SU-DHL-6 (cell line): ENCODE results near the gene RING1.

Source experiments
- H2AFZ ChIP-seq: fragments of 200-600 bp; sonication (generic); 2 replicates; pipeline ENCODE4 v1.6.1; 2014; ENCODE audit warnings: low read depth, mild to moderate bottlenecking, moderate library complexity, mixed read lengths, antibody characterized with exemption, low read length; ENCODE audit not compliant: severe bottlenecking
- H3F3A ChIP-seq: fragments of 200-600 bp; shearing (Covaris generic); 2 replicates; pipeline ENCODE4 v1.6.0; 2016; ENCODE audit warnings: antibody characterized with exemption, mild to moderate bottlenecking; ENCODE audit not compliant: insufficient read depth
- H3K27ac ChIP-seq: fragments of 200-600 bp; sonication (generic); 2 replicates; pipeline ENCODE4 v1.5.1; 2016; ENCODE audit warnings: low read depth, mild to moderate bottlenecking, low read length, moderate library complexity, mixed read lengths
- H3K27me3 ChIP-seq: fragments of 200-600 bp; sonication (generic), shearing (Covaris generic); 2 replicates; pipeline ENCODE4 v1.6.0; 2014; ENCODE audit warnings: mild to moderate bottlenecking, low read length
- H3K36me3 ChIP-seq: fragments of 200-600 bp; sonication (generic); 2 replicates; pipeline ENCODE4 v1.6.1; 2014; ENCODE audit warnings: mild to moderate bottlenecking, low read length, mixed read lengths
- H3K4me2 ChIP-seq: fragments of 300-600, 200-600 bp; shearing (Covaris generic), sonication (generic); 2 replicates; pipeline ENCODE4 v1.6.0; 2014; ENCODE audit warnings: low read length, low read depth, mild to moderate bottlenecking; ENCODE audit not compliant: poor library complexity, severe bottlenecking
- H3K4me3 ChIP-seq: fragments of 200-600 bp; sonication (generic); 2 replicates; pipeline ENCODE4 v1.5.1; 2014; ENCODE audit warnings: antibody characterized with exemption, low read length, mild to moderate bottlenecking, mixed read lengths; ENCODE audit not compliant: insufficient read depth, poor library complexity, severe bottlenecking
- H3K79me2 ChIP-seq: fragments of 200-600 bp; sonication (generic); 2 replicates; pipeline ENCODE4 v1.6.1; 2014; ENCODE audit warnings: mild to moderate bottlenecking, low read length, moderate library complexity; ENCODE audit not compliant: insufficient read depth
- H3K9ac ChIP-seq: fragments of 200-600 bp; sonication (generic); 2 replicates; pipeline ENCODE4 v1.7.0; 2014; ENCODE audit warnings: mild to moderate bottlenecking, low read length
- H3K9me2 ChIP-seq: fragments of 200-600 bp; sonication (generic); replicated peaks from 2 replicates; pipeline ENCODE4 v1.6.1; 2014; ENCODE audit warnings: low read length; ENCODE audit not compliant: insufficient read depth
- H3K9me3 ChIP-seq: fragments of 200-600 bp; sonication (generic); 2 replicates; pipeline ENCODE4 v1.6.1; 2014; ENCODE audit warnings: low read length, mixed read lengths; ENCODE audit not compliant: insufficient read depth
- H4K20me1 ChIP-seq: fragments of 200-600 bp; sonication (generic); 2 replicates; pipeline ENCODE4 v1.6.1; 2014; ENCODE audit warnings: low read depth, mild to moderate bottlenecking, antibody characterized with exemption, low read length, moderate library complexity, mixed read lengths
- EZH2phosphoT487 ChIP-seq: fragments of 200-600 bp; sonication (generic), shearing (Covaris generic); conservative IDR thresholded peaks from 2 replicates; pipeline ENCODE4 v1.6.1; 2018; ENCODE audit warnings: mild to moderate bottlenecking, antibody characterized with exemption, low read length, moderate library complexity, mixed read lengths
- TF ChIP-seq, protein P1 (sequence below): fragments of 200-600 bp; sonication (generic); IDR thresholded peaks from one replicate; pipeline ENCODE4 v1.5.1; 2017; ENCODE audit warnings: antibody characterized with exemption, mild to moderate bottlenecking, low read length, moderate library complexity; ENCODE audit not compliant: insufficient read depth, poor library complexity, severe bottlenecking

RING1 gene

DNA sequence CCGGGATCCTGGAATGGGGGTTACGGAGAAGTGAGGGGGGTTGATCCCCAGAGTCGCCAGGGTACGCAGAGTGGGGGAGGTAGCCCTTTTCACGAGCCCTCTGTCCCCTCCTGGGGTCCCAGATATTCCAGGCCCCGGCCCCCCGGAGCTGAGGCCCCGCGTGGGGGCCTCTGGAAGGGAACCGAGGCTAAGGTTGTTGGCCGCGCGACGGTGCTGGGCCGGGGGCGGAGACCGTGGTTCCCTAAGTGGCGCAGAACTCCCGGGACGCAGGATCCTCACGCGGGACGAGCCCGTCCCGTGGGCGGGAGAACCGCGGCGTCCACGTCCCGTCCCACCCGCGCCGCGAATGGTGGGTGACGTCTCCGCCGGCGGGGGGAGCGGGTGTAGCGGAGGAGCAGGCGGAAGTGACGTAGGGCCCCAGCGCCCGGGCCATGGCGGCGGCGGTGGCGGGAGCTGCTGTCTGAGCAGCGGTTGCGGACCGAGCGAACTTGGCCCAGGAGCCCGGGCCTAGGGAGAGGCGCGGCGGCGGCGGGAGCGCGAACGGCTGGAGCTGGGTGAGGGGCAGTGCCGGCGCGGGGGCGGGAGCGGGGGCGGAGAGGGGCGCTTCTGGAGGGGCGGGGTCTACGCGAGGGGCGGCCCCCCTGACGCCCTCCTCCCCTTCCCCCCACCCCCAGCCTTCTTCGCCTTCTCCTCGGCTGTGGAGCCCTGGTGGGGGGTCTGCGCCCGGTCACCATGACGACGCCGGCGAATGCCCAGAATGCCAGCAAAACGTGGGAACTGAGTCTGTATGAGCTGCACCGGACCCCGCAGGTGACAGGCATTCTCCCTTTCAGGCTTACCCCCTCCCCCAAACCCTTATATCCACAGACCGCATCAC lies at the start of gene RING1:
Gene RING1, plus strand, starts transcription at position 410 of the 877 bp plus-strand sequence. Its CDS starts 323 bp downstream, at position 733.
- no peaks in the 10 kb centered on the region for H3K36me3 ChIP-seq
- peak within 1 kb of the TSS; percentile 85 for H3K9ac ChIP-seq
- peak within 1 kb of the TSS; percentile 87 for H2AFZ ChIP-seq
- H3K27me3 ChIP-seq: no peaks in the 10 kb centered on the region
- TF ChIP-seq, protein P1, sequence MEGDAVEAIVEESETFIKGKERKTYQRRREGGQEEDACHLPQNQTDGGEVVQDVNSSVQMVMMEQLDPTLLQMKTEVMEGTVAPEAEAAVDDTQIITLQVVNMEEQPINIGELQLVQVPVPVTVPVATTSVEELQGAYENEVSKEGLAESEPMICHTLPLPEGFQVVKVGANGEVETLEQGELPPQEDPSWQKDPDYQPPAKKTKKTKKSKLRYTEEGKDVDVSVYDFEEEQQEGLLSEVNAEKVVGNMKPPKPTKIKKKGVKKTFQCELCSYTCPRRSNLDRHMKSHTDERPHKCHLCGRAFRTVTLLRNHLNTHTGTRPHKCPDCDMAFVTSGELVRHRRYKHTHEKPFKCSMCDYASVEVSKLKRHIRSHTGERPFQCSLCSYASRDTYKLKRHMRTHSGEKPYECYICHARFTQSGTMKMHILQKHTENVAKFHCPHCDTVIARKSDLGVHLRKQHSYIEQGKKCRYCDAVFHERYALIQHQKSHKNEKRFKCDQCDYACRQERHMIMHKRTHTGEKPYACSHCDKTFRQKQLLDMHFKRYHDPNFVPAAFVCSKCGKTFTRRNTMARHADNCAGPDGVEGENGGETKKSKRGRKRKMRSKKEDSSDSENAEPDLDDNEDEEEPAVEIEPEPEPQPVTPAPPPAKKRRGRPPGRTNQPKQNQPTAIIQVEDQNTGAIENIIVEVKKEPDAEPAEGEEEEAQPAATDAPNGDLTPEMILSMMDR: no peak
- TF ChIP-seq EZH2phosphoT487: no peak
- no peaks in the 10 kb centered on the region for H3K9me2 ChIP-seq
- peak within 1 kb of the TSS; percentile 49 for H3K27ac ChIP-seq
- peak within 1 kb of the TSS; percentile 84 for H3K4me2 ChIP-seq
- no peaks in the 10 kb centered on the region for H3K9me3 ChIP-seq
- no peaks in the 10 kb centered on the region for H3K79me2 ChIP-seq
- H3K4me3 ChIP-seq: peak within 1 kb of the TSS; percentile 71
- H3F3A ChIP-seq: peaks cover 24% of the 10 kb centered on the region
- no peaks in the 10 kb centered on the region for H4K20me1 ChIP-seq

DNA sequence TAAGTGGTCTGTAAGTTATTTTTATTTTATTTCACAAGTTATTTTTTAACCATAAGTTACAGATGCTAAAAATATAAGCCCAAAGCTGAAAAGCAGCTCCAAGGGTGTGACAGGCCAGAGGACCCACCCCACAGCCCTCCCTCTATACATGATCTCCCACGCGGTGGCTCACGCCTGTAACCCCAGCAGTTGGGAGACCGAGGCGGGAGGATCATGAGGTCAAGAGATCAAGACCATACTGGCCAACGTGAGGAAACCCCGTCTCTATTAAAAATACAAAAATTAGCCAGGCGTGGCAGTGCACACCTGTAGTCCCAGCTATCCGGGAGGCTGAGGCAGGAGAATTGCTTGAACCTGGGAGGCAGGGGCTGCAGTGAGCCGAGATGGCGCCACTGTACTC lies 48.2 kb upstream of the RING1 start:
- Histone ChIP-seq H4K20me1 (no peaks in the 10 kb centered on the region), H3K9ac (no peak overlapping the region), H3K27ac (no peak overlapping the region), H3K4me2 (no peak overlapping the region), H3K27me3 (no peaks in the 10 kb centered on the region), H3K9me3 (no peaks in the 10 kb centered on the region), H3F3A (no peaks in the 10 kb centered on the region), H3K36me3 (no peaks in the 10 kb centered on the region), H2AFZ (no peak overlapping the region), H3K9me2 (no peaks in the 10 kb centered on the region), H3K79me2 (no peaks in the 10 kb centered on the region), H3K4me3 (no peak overlapping the region)
- TF ChIP-seq, protein P1: no peak
- TF ChIP-seq EZH2phosphoT487: no peak

DNA sequence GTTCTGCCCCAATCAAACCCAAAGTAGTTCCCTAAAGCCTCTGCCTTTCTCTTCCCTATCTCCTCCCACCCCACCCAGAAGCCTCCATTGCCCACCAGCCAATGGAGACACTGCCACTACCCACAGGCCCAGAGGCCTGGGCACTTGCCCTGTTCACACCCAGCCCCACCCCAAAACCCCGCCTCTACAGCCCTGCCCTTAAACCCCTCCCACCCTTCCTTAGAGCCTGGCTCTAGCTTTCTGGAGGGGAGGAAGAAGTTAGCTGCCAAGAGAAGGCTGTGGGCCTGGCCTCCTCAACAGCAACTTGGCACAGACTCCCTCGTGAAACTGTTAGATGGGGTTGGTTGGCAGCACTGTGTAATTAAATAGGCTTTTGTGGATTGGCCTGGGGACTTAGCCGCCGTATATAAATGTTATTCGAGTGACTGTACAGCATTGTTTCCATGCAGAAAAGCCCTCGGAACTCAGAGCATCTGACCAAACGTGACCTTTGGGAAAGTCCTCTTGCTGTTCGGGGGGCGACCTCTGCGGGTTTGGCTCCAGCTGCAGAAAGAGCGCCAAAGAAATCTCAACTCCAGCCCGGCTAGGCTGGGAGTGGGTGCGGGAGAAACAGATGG lies 47.5 kb upstream of the RING1 start:
- no peak overlapping the region for H3K4me3 ChIP-seq
- H3K27ac ChIP-seq: no peak overlapping the region

More for the DNA sequence above, 47.5 kb upstream of the RING1 start:
- H3K79me2 ChIP-seq: no peaks in the 10 kb centered on the region
- H3F3A ChIP-seq: no peaks in the 10 kb centered on the region
- H3K9me2 ChIP-seq: no peaks in the 10 kb centered on the region
- no peaks in the 10 kb centered on the region for H3K27me3 ChIP-seq
- H3K9me3 ChIP-seq: no peaks in the 10 kb centered on the region
- peak overlapping the region; percentile 58 for H3K4me2 ChIP-seq
- H3K9ac ChIP-seq: peak overlapping the region; percentile 42; the same call in 1 of the 2 replicates
- no peak overlapping the region for H2AFZ ChIP-seq
- H3K36me3 ChIP-seq: no peaks in the 10 kb centered on the region
- H4K20me1 ChIP-seq: no peaks in the 10 kb centered on the region
- TF ChIP-seq EZH2phosphoT487: no peak
- TF ChIP-seq, protein P1: no peak
